ENCODE data around the gene TANK.

GRCh38 chr2:161165811-161166210 is 5.6 kb downstream of the TANK start:
- TF ChIP-seq, protein P1, sequence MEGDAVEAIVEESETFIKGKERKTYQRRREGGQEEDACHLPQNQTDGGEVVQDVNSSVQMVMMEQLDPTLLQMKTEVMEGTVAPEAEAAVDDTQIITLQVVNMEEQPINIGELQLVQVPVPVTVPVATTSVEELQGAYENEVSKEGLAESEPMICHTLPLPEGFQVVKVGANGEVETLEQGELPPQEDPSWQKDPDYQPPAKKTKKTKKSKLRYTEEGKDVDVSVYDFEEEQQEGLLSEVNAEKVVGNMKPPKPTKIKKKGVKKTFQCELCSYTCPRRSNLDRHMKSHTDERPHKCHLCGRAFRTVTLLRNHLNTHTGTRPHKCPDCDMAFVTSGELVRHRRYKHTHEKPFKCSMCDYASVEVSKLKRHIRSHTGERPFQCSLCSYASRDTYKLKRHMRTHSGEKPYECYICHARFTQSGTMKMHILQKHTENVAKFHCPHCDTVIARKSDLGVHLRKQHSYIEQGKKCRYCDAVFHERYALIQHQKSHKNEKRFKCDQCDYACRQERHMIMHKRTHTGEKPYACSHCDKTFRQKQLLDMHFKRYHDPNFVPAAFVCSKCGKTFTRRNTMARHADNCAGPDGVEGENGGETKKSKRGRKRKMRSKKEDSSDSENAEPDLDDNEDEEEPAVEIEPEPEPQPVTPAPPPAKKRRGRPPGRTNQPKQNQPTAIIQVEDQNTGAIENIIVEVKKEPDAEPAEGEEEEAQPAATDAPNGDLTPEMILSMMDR (IDR thresholded peaks at IDR 0.05; ENCODE audit: low read depth, low read length) = no peak
- no peak for TF ChIP-seq POLR2A (IDR thresholded peaks at IDR 0.05; ENCODE audit: extremely low read depth, insufficient read length)
- TF ChIP-seq, protein P2, sequence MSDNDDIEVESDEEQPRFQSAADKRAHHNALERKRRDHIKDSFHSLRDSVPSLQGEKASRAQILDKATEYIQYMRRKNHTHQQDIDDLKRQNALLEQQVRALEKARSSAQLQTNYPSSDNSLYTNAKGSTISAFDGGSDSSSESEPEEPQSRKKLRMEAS (IDR thresholded peaks at IDR 0.05; ENCODE audit: low read depth, low read length) = no peak
